HFFc6 (cell line): ENCODE results near the gene CFAP410. TPM values are rescaled to one million over a fixed set of nuclear protein-coding genes. Genes with fewer than 3 reads are reported as not detected.

ENCODE experiments used
- DNase-seq: peaks from one replicate; pipeline ENCODE4 v3.0.0-alpha.2; 2018
- H3K27ac Mint-ChIP-seq: 2 replicates; pipeline ENCODE4 v1.8.0; 2020; ENCODE audit warnings: mild to moderate bottlenecking, mixed read lengths
- H3K27me3 Mint-ChIP-seq: 2 replicates; pipeline ENCODE4 v1.8.0; 2021; ENCODE audit warnings: mild to moderate bottlenecking, moderate library complexity, mixed read lengths; ENCODE audit not compliant: insufficient read depth
- H3K36me3 Mint-ChIP-seq: 2 replicates; pipeline ENCODE4 v1.8.0; 2021; ENCODE audit warnings: low read depth, mixed read lengths
- H3K4me1 Mint-ChIP-seq: 2 replicates; pipeline ENCODE4 v1.8.0; 2020; ENCODE audit warnings: low read depth, mixed read lengths
- H3K4me3 Mint-ChIP-seq: 2 replicates; pipeline ENCODE4 v1.8.0; 2020; ENCODE audit warnings: mild to moderate bottlenecking, moderate library complexity, mixed read lengths
- H3K9me3 Mint-ChIP-seq: 2 replicates; pipeline ENCODE4 v1.8.0; 2020; ENCODE audit warnings: mild to moderate bottlenecking, mixed read lengths
- CTCF ChIP-seq: fragments of 200-600 bp; sonication (generic); IDR thresholded peaks from 2 replicates; pipeline ENCODE4 v1.5.0; 2021; ENCODE audit warnings: antibody characterized with exemption, mild to moderate bottlenecking
- total RNA-seq, 6 experiments: library from RNA; stranded (reverse); fragmentation: NEBNext Ultra II Directional; extraction: Animal tissue kit (Norgen Biotek cat#: 25700); gene quantifications; 2 replicates in 1 of 6; 3 replicates in 5 of 6; pipeline ENCODE4 v1.2.3, GENCODE V29; 2021

CFAP410 gene
- total RNA-seq, 6 experiments from 2014 or later = 7.5 to 13.0 (median 9.7) TPM

- H3K27me3 Mint-ChIP-seq = peaks cover 38% of the 10 kb centered on the region
- no peaks in the 10 kb centered on the region for H3K9me3 Mint-ChIP-seq
- no peaks in the 10 kb centered on the region for H3K36me3 Mint-ChIP-seq
- no peaks in the 10 kb centered on the region for H3K4me1 Mint-ChIP-seq
- TF ChIP-seq CTCF = no peak
- no peak overlapping the region for H3K4me3 Mint-ChIP-seq
- H3K27ac Mint-ChIP-seq = no peak overlapping the region
- no peak for DNase-seq
Measured at GRCh38 chr21:44279354-44280260, 59.6 kb downstream of the CFAP410 start.

Other genes with a start within 250 kb of the CFAP410 start
- gene PWP2, start 232.0 kb downstream of the CFAP410 start, total RNA-seq = 10 to 100 TPM; 13.7 to 20.0 (median 16.6) TPM
- 10 to 100 TPM; 13.1 to 17.5 (median 15.3) TPM for gene GATD3, start 205.7 kb downstream of the CFAP410 start, total RNA-seq
- under 1 TPM; 0.07 to 0.47 (median 0.33) TPM for gene ICOSLG, start 98.4 kb downstream of the CFAP410 start, total RNA-seq
- not detected for gene DNMT3L, start 77.5 kb downstream of the CFAP410 start, total RNA-seq
- gene AIRE, start 53.5 kb downstream of the CFAP410 start, total RNA-seq = under 1 TPM in 2 of 6 experiments, not detected in 4; 0.05 to 0.12 TPM
- gene PFKL, start 39.3 kb downstream of the CFAP410 start, total RNA-seq = 100 to 1,000 TPM; 100 to 123 (median 107) TPM
- gene TRPM2, start 14.2 kb upstream of the CFAP410 start, total RNA-seq = under 1 TPM in 4 of 6 experiments, not detected in 2; 0.09 to 0.31 (median 0.20) TPM
- gene LRRC3, start 116.1 kb upstream of the CFAP410 start, total RNA-seq = not detected
- gene KRTAP10-1, start 200.8 kb upstream of the CFAP410 start, total RNA-seq = not detected
- gene KRTAP10-2, start 212.1 kb upstream of the CFAP410 start, total RNA-seq = not detected
- gene KRTAP10-3, start 219.4 kb upstream of the CFAP410 start, total RNA-seq = not detected
- not detected for gene KRTAP10-4, start 234.3 kb upstream of the CFAP410 start, total RNA-seq
- gene KRTAP10-5, start 241.2 kb upstream of the CFAP410 start, total RNA-seq = not detected